Natural killer cell (primary cell): ENCODE data around the gene MAP3K8. TPM values are rescaled to one million over a fixed set of nuclear protein-coding genes. Genes with fewer than 3 reads are reported as not detected.

ENCODE experiments used
- ATAC-seq, 3 donors: fragments of 150-1000 bp in 2 of 3; fragments of 200-7000 bp in 1 of 3; cut with Tn5 transposase; 1 replicate in 1 of 3; 2 replicates in 2 of 3; pipeline ENCODE4 v1.10.0; 2021; ENCODE audit warnings: mild to moderate bottlenecking in 2 of 3, moderate library complexity in 2 of 3
- DNase-seq, 2 donors: peaks; one replicate each; pipeline versions ENCODE4 v3.0.0 to v3.0.0-alpha.2; 2013 to 2021; ENCODE audit warnings: mixed read lengths in 1 of 2
- H3K27ac ChIP-seq: one replicate; pipeline ENCODE4 v1.5.1; 2013; ENCODE audit warnings: mild to moderate bottlenecking, low read length
- H3K27me3 ChIP-seq: one replicate; pipeline ENCODE4 v1.6.1; 2013; ENCODE audit warnings: low read length; ENCODE audit not compliant: control insufficient read depth, insufficient read depth
- H3K36me3 ChIP-seq: one replicate; pipeline ENCODE4 v1.6.1; 2013; ENCODE audit warnings: low read length; ENCODE audit not compliant: control insufficient read depth, insufficient read depth
- H3K4me1 ChIP-seq: one replicate; pipeline ENCODE4 v1.6.1; 2013; ENCODE audit warnings: low read length; ENCODE audit not compliant: control insufficient read depth, insufficient read depth
- H3K4me3 ChIP-seq: one replicate; pipeline ENCODE4 v1.5.1; 2013; ENCODE audit warnings: low read length
- H3K9me3 ChIP-seq: one replicate; pipeline ENCODE4 v1.6.1; 2013; ENCODE audit warnings: low read length; ENCODE audit not compliant: control insufficient read depth, insufficient read depth
- H3K27ac Mint-ChIP-seq, 2 donors: one replicate each; pipeline ENCODE4 v1.8.0; 2022; ENCODE audit warnings: mild to moderate bottlenecking in 2 of 2, mixed read lengths in 2 of 2, moderate library complexity in 1 of 2
- H3K27me3 Mint-ChIP-seq, 2 donors: one replicate each; pipeline ENCODE4 v1.8.0; 2022; ENCODE audit warnings: low read depth in 2 of 2, mixed read lengths in 2 of 2
- H3K36me3 Mint-ChIP-seq: one replicate; pipeline ENCODE4 v1.8.0; 2022; ENCODE audit warnings: mixed read lengths
- H3K4me1 Mint-ChIP-seq, 2 donors: one replicate each; pipeline ENCODE4 v1.8.0; 2022; ENCODE audit warnings: mixed read lengths in 2 of 2
- H3K4me3 Mint-ChIP-seq: one replicate; pipeline ENCODE4 v1.8.0; 2022; ENCODE audit warnings: mild to moderate bottlenecking, moderate library complexity, mixed read lengths
- H3K9me3 Mint-ChIP-seq, 2 donors: one replicate each; pipeline ENCODE4 v1.8.0; 2022; ENCODE audit warnings: mixed read lengths in 2 of 2
- CTCF ChIP-seq: fragments of 200-600 bp; IDR thresholded peaks from one replicate; pipeline ENCODE4 v1.8.0; 2022; ENCODE audit warnings: antibody characterized with exemption
- WGBS: methylation state at CpG from one replicate; pipeline ENCODE4 v1.1.7; 2013; ENCODE audit warnings: missing lambda C conversion rate; ENCODE audit not compliant: insufficient coverage; 5-methylcytosine and 5-hydroxymethylcytosine counted together
- intact Hi-C: fragments of 100-400 bp; cut with micrococcal nuclease; formaldehyde crosslinking; loops from one replicate; pipeline ENCODE4 v1.14.2; 2022
- total RNA-seq, 4 donors: library from RNA; stranded (reverse); fragments of 120-200 nt in 1 of 4; gene quantifications; one replicate each; pipeline versions ENCODE4 v1.2.3 to v1.2.4, GENCODE V29; 2013 to 2022

The MAP3K8 gene
- total RNA-seq, 3 donors from 2014 or later (not counting 1 experiment from before 2014, with no cell fraction given) = 200 to 244 (median 236) TPM

GRCh38 chr10:30510932-30511700 lies 77.1 kb downstream of the MAP3K8 start:
- TF ChIP-seq CTCF = no peak
- ATAC-seq = peak in 1 of 3 donors; percentile 7
- H3K36me3 Mint-ChIP-seq = no peaks in the 10 kb centered on the region
- H3K27me3 Mint-ChIP-seq = no peaks in the 10 kb centered on the region
- intact Hi-C loops = no loop called here
- DNase-seq = no peak
- no peak overlapping the region for H3K27ac ChIP-seq
- H3K36me3 ChIP-seq = no peaks in the 10 kb centered on the region
- H3K27ac Mint-ChIP-seq = peak overlapping the region; percentile 11 to 52
- peaks cover 18 to 22% of the 10 kb centered on the region in 2 donors for H3K4me1 Mint-ChIP-seq
- H3K9me3 ChIP-seq = no peaks in the 10 kb centered on the region
- H3K4me3 Mint-ChIP-seq = no peak overlapping the region
- H3K4me1 ChIP-seq = peaks cover 8% of the 10 kb centered on the region
- H3K9me3 Mint-ChIP-seq = no peaks in the 10 kb centered on the region
- 93% methylated on average over 2 of the region's 4 CpGs for WGBS
- H3K4me3 ChIP-seq = no peak overlapping the region
- no peaks in the 10 kb centered on the region for H3K27me3 ChIP-seq

Other genes starting within 250 kb of the MAP3K8 start
- 10 to 100 TPM; 31.2 to 42.1 (median 34.7) TPM for gene MTPAP, start 84.9 kb upstream of the MAP3K8 start, total RNA-seq
- gene LYZL2, start 195.6 kb downstream of the MAP3K8 start, total RNA-seq = not detected